Measurements from ENCODE around the gene FZR1. TPM values are rescaled to one million over a fixed set of nuclear protein-coding genes. Genes with fewer than 3 reads are reported as not detected.
A peak's percentile ranks its signal among the peaks of the same experiment; 100 is the strongest.

FZR1 gene
- total RNA-seq, 1 experiment from 2014 or later = 57.0 TPM

DNA sequence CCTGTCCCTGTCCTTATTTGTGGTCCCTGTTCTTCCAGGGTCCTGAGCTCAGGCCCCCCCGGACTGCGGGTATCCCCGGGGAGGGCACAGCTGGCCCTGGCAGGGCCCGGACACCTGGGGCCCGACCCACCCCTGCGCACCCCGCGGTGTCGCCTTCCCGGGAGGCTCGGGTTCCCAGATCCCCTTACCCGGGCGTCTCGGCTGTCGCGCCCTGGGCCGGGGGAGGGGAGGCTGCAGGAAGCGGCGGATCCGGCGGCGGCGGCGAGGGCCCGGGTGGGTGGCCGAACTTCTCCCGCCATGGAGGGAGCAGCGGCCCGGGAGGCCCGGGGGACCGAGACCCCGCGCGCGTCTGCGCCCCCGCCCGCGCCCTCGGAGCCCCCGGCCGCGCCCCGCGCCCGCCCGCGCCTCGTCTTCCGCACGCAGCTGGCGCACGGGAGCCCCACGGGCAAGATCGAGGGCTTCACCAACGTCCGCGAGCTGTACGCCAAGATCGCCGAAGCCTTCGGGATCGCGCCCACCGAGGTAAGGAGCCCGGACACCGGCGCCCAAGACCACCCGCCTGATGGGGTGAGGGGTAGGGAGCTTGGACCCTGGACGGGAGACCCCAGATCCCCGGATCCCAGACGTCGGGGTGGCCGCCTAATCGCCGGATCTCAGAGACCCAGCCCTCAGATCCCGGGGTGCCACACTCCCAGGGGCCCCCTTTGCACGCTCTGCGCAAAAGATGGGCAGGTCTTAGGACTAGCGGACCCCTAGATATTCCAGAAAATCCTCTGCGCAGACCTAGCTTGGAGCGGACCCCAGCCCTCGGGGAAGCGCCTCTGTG lies 79.4 kb downstream of the FZR1 start, which contains the start of gene GIPC3:
GIPC3 (plus strand) TSS at position 178 of the 826 bp plus-strand sequence; CDS start at position 298, 120 bp downstream.
- BruUV-seq (replicated peaks) = no TSS peak
- Histone ChIP-seq H3F3A (ENCODE audit: insufficient read depth, low read depth) (0 out of 2 replicates have a peak, but pooled peaks cover under 1% of the 10 kb centered on the region), H3K79me2 (ENCODE audit: low read depth) (no peaks in the 10 kb centered on the region), H2AFZ (no peak within 1 kb of the TSS), H3K9me2 (ENCODE audit: insufficient read depth) (no peaks in the 10 kb centered on the region), H4K20me1 (ENCODE audit: insufficient read depth) (no peaks in the 10 kb centered on the region), H3K36me3 (ENCODE audit: low read depth) (no peaks in the 10 kb centered on the region), H3K27me3 (ENCODE audit: insufficient read depth, low read depth) (no peaks in the 10 kb centered on the region; the same call in 1 of the 2 replicates), H3K4me3 (no peak within 1 kb of the TSS), H3K4me2 (no peak within 1 kb of the TSS), H3K9me3 (ENCODE audit: insufficient read depth, low read depth) (no peaks in the 10 kb centered on the region), H3K27ac (no peak within 1 kb of the TSS), H3K4me1 (replicated peaks; ENCODE audit: insufficient read depth) (no peaks in the 10 kb centered on the region)
- ChIA-PET CTCF (interaction anchor here (0.6 kb wide), 1 partner anchor 133 kb away, joined by 3 read pairs; no protein-coding TSS in a partner anchor), POLR2A (ENCODE audit: unreplicated experiment) (no interaction called here)
- TF ChIP-seq, protein P1, sequence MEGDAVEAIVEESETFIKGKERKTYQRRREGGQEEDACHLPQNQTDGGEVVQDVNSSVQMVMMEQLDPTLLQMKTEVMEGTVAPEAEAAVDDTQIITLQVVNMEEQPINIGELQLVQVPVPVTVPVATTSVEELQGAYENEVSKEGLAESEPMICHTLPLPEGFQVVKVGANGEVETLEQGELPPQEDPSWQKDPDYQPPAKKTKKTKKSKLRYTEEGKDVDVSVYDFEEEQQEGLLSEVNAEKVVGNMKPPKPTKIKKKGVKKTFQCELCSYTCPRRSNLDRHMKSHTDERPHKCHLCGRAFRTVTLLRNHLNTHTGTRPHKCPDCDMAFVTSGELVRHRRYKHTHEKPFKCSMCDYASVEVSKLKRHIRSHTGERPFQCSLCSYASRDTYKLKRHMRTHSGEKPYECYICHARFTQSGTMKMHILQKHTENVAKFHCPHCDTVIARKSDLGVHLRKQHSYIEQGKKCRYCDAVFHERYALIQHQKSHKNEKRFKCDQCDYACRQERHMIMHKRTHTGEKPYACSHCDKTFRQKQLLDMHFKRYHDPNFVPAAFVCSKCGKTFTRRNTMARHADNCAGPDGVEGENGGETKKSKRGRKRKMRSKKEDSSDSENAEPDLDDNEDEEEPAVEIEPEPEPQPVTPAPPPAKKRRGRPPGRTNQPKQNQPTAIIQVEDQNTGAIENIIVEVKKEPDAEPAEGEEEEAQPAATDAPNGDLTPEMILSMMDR (conservative IDR thresholded peaks at IDR 0.05) = no peak
- no peak for TF ChIP-seq EZH2 (IDR thresholded peaks at IDR 0.05; ENCODE audit: low read depth)
- DNase-seq = no peak
- intact Hi-C loops (cut with micrococcal nuclease; ENCODE audit: unreplicated experiment) = no loop called here

- no peaks in the 10 kb centered on the region; the same call in 1 of the 2 replicates for H3K27me3 ChIP-seq (ENCODE audit: insufficient read depth, low read depth)
- intact Hi-C loops (cut with micrococcal nuclease; ENCODE audit: unreplicated experiment) = no loop called here
- TF ChIP-seq EZH2 (IDR thresholded peaks at IDR 0.05; ENCODE audit: low read depth) = no peak
- TF ChIP-seq, protein P1 (conservative IDR thresholded peaks at IDR 0.05) = peak; percentile 53; the same call in 1 of the 2 replicates
- peaks cover 3% of the 10 kb centered on the region; the same call in 1 of the 2 replicates for H3F3A ChIP-seq (ENCODE audit: insufficient read depth, low read depth)
- H3K4me2 ChIP-seq = no peak overlapping the region
- ChIA-PET CTCF (no interaction called here), POLR2A (ENCODE audit: unreplicated experiment) (no interaction called here)
- H4K20me1 ChIP-seq (ENCODE audit: insufficient read depth) = no peaks in the 10 kb centered on the region
- no peaks in the 10 kb centered on the region for H3K36me3 ChIP-seq (ENCODE audit: low read depth)
- no peak overlapping the region for H2AFZ ChIP-seq
- H3K27ac ChIP-seq = no peak overlapping the region
- no peak overlapping the region for H3K4me3 ChIP-seq
- no peaks in the 10 kb centered on the region for H3K9me3 ChIP-seq (ENCODE audit: insufficient read depth, low read depth)
- BruUV-seq (replicated peaks) = no TSS peak
- no peaks in the 10 kb centered on the region for H3K9me2 ChIP-seq (ENCODE audit: insufficient read depth)
- H3K79me2 ChIP-seq (ENCODE audit: low read depth) = no peaks in the 10 kb centered on the region
- H3K4me1 ChIP-seq (replicated peaks; ENCODE audit: insufficient read depth) = no peaks in the 10 kb centered on the region
- DNase-seq = no peak
These were observed 80.1 kb downstream of the FZR1 start for GRCh38 chr19:3586127-3586626.

- peaks cover 3% of the 10 kb centered on the region; the same call in 1 of the 2 replicates for H3F3A ChIP-seq (ENCODE audit: insufficient read depth, low read depth)
- H2AFZ ChIP-seq = no peak overlapping the region
- no peaks in the 10 kb centered on the region for H3K9me3 ChIP-seq (ENCODE audit: insufficient read depth, low read depth)
- no peak overlapping the region for H3K27ac ChIP-seq
- intact Hi-C loops (cut with micrococcal nuclease; ENCODE audit: unreplicated experiment) = no loop called here
- H3K9me2 ChIP-seq (ENCODE audit: insufficient read depth) = no peaks in the 10 kb centered on the region
- H3K4me1 ChIP-seq (replicated peaks; ENCODE audit: insufficient read depth) = no peaks in the 10 kb centered on the region
- POLR2A ChIA-PET (ENCODE audit: unreplicated experiment) = no interaction called here
- TF ChIP-seq, protein P1 (conservative IDR thresholded peaks at IDR 0.05) = no peak
- H4K20me1 ChIP-seq (ENCODE audit: insufficient read depth) = no peaks in the 10 kb centered on the region
- no peak overlapping the region for H3K4me2 ChIP-seq
- peaks cover 2% of the 10 kb centered on the region; the same call in 1 of the 2 replicates for H3K27me3 ChIP-seq (ENCODE audit: insufficient read depth, low read depth)
- H3K79me2 ChIP-seq (ENCODE audit: low read depth) = no peaks in the 10 kb centered on the region
- no peak for DNase-seq
- no TSS peak for BruUV-seq (replicated peaks)
- CTCF ChIA-PET = no interaction called here
- no peak overlapping the region for H3K4me3 ChIP-seq
- no peaks in the 10 kb centered on the region for H3K36me3 ChIP-seq (ENCODE audit: low read depth)
These were observed 80.7 kb downstream of the FZR1 start for GRCh38 chr19:3586707-3587346.

Other genes starting within 250 kb of the FZR1 start
- gene NFIC, start 139.7 kb upstream of the FZR1 start, total RNA-seq (2021) = 71.1 and 75.6 TPM in 2 replicates
- gene SMIM24, start 25.8 kb upstream of the FZR1 start, total RNA-seq (2021) = not detected in 2 replicates
- gene SMIM44, start 22.9 kb upstream of the FZR1 start, total RNA-seq (2021) = not detected in 2 replicates
- gene DOHH, start 5.6 kb upstream of the FZR1 start, total RNA-seq (2021) = 7.7 and 11.7 TPM in 2 replicates
- gene TEKTIP1, start 32.9 kb downstream of the FZR1 start, total RNA-seq (2021) = 4.7 and 4.9 TPM in 2 replicates
- gene MFSD12, start 51.3 kb downstream of the FZR1 start, total RNA-seq (2021) = 62.0 and 70.0 TPM in 2 replicates
- gene HMG20B, start 66.6 kb downstream of the FZR1 start, total RNA-seq (2021) = 115 and 136 TPM in 2 replicates
- gene GIPC3, start 79.2 kb downstream of the FZR1 start, total RNA-seq (2021) = 0.13 TPM in 1 of 2 replicates, not detected in the other
- gene TBXA2R, start 100.6 kb downstream of the FZR1 start, total RNA-seq (2021) = 0.38 TPM in 1 of 2 replicates, not detected in the other
- 17.2 and 18.6 TPM in 2 replicates for gene CACTIN, start 120.5 kb downstream of the FZR1 start, total RNA-seq (2021)
- 19.1 and 20.0 TPM in 2 replicates for gene PIP5K1C, start 194.2 kb downstream of the FZR1 start, total RNA-seq (2021)
- gene TJP3, start 202.1 kb downstream of the FZR1 start, total RNA-seq (2021) = 56.8 and 71.5 TPM in 2 replicates